NCI-H345 (cell line): ENCODE data around the gene EPHA2.
"Not testable (repeated sequence)": the region's sequence is repeated elsewhere in the genome, so short reads cannot be mapped to it uniquely, and the experiment has no call there.

Experiments
- DNase-seq: peaks from one replicate; lab custom pipeline; 2025; lab: John Stamatoyannopoulos, UW

Gene EPHA2

GRCh38 chr1:16183765-16184556, 28.1 kb upstream of the EPHA2 start:
- no peak for DNase-seq

- no peak for DNase-seq
Observed at GRCh38 chr1:16183179-16183578, 27.3 kb upstream of the EPHA2 start.

GRCh38 chr1:16181887-16182719, 26.2 kb upstream of the EPHA2 start:
- DNase-seq = no peak

GRCh38 chr1:16180291-16180824, 24.5 kb upstream of the EPHA2 start:
- DNase-seq = no peak

GRCh38 chr1:16178596-16179497, 23.0 kb upstream of the EPHA2 start:
- DNase-seq = no peak

GRCh38 chr1:16177306-16177705, 21.4 kb upstream of the EPHA2 start:
- DNase-seq = no peak

- DNase-seq = no peak
Observed at GRCh38 chr1:16176653-16177052, 20.8 kb upstream of the EPHA2 start.

- no peak for DNase-seq
Observed at GRCh38 chr1:16175610-16176553, 20.0 kb upstream of the EPHA2 start.

- DNase-seq = no peak
Observed at GRCh38 chr1:16174886-16175598, 19.2 kb upstream of the EPHA2 start.

- no peak for DNase-seq
Observed at GRCh38 chr1:16174261-16174868, 18.5 kb upstream of the EPHA2 start.

GRCh38 chr1:16173447-16174260, 17.8 kb upstream of the EPHA2 start:
- DNase-seq = no peak

GRCh38 chr1:16172964-16173446, 17.1 kb upstream of the EPHA2 start:
- DNase-seq = no peak

- no peak for DNase-seq
Observed at GRCh38 chr1:16172218-16172830, 16.5 kb upstream of the EPHA2 start.

- DNase-seq = no peak
Observed at GRCh38 chr1:16171314-16172151, 15.7 kb upstream of the EPHA2 start.

- no peak for DNase-seq
Observed at GRCh38 chr1:16170283-16170673, 14.4 kb upstream of the EPHA2 start.

- DNase-seq = no peak
Observed at GRCh38 chr1:16168622-16169360, 12.9 kb upstream of the EPHA2 start.

GRCh38 chr1:16168144-16168495, 12.3 kb upstream of the EPHA2 start:
- DNase-seq = not testable (repeated sequence)
